GM08714 (cell line): ENCODE results near the gene C11orf24.
"Not testable (repeated sequence)": the region's sequence is repeated elsewhere in the genome, so short reads cannot be mapped to it uniquely, and the experiment has no call there.

Source experiments
- H3K4me3 ChIP-seq: fragments of 200-500 bp; sonication (Bioruptor generic); 2 replicates; pipeline ENCODE4 v1.5.1; 2014; ENCODE audit warnings: mild to moderate bottlenecking, low read length, inconsistent platforms
- ZNF274 ChIP-seq: IDR thresholded peaks from 2 replicates; pipeline ENCODE4 v1.6.1; 2012; ENCODE audit warnings: mild to moderate bottlenecking, low read depth, low read length

The C11orf24 gene

GRCh38 chr11:68257477-68258362 is 14.1 kb downstream of the C11orf24 start:
- H3K4me3 ChIP-seq, result no peak overlapping the region
- TF ChIP-seq ZNF274, result no peak

- no peak overlapping the region for H3K4me3 ChIP-seq
- TF ChIP-seq ZNF274, result no peak
Observed at GRCh38 chr11:68256331-68256741, 15.4 kb downstream of the C11orf24 start.

GRCh38 chr11:68255526-68255925 is 16.2 kb downstream of the C11orf24 start:
- no peak for TF ChIP-seq ZNF274
- no peak overlapping the region for H3K4me3 ChIP-seq

GRCh38 chr11:68254421-68254820 is 17.4 kb downstream of the C11orf24 start:
- no peak overlapping the region for H3K4me3 ChIP-seq
- TF ChIP-seq ZNF274, result no peak

GRCh38 chr11:68251765-68252164 is 20.0 kb downstream of the C11orf24 start:
- no peak overlapping the region for H3K4me3 ChIP-seq
- no peak for TF ChIP-seq ZNF274

- H3K4me3 ChIP-seq, result not testable (repeated sequence)
Observed at GRCh38 chr11:68244912-68245311, 26.9 kb downstream of the C11orf24 start.

GRCh38 chr11:68243847-68244246 is 27.9 kb downstream of the C11orf24 start:
- not testable (repeated sequence) for H3K4me3 ChIP-seq

- TF ChIP-seq ZNF274, result no peak
- no peak overlapping the region for H3K4me3 ChIP-seq
Observed at GRCh38 chr11:68242616-68243015, 29.2 kb downstream of the C11orf24 start.

GRCh38 chr11:68231621-68232020 is 40.2 kb downstream of the C11orf24 start:
- TF ChIP-seq ZNF274, result no peak
- no peak overlapping the region for H3K4me3 ChIP-seq

GRCh38 chr11:68229601-68230000 is 42.2 kb downstream of the C11orf24 start:
- TF ChIP-seq ZNF274, result no peak
- no peak overlapping the region for H3K4me3 ChIP-seq

- no peak for TF ChIP-seq ZNF274
Observed at GRCh38 chr11:68226421-68226820, 45.4 kb downstream of the C11orf24 start.

GRCh38 chr11:68224606-68225005 is 47.2 kb downstream of the C11orf24 start:
- no peak for TF ChIP-seq ZNF274
- H3K4me3 ChIP-seq, result no peak overlapping the region

More at GRCh38 chr11:68226421-68226820, 45.4 kb downstream of the C11orf24 start:
- no peak overlapping the region for H3K4me3 ChIP-seq

- no peak for TF ChIP-seq ZNF274
- H3K4me3 ChIP-seq, result no peak overlapping the region
Observed at GRCh38 chr11:68223275-68223674, 48.5 kb downstream of the C11orf24 start.

GRCh38 chr11:68221406-68221805 is 50.4 kb downstream of the C11orf24 start:
- H3K4me3 ChIP-seq, result no peak overlapping the region
- no peak for TF ChIP-seq ZNF274

GRCh38 chr11:68216171-68216938 is 55.4 kb downstream of the C11orf24 start:
- H3K4me3 ChIP-seq, result no peak overlapping the region

More at GRCh38 chr11:68216171-68216938, 55.4 kb downstream of the C11orf24 start:
- no peak for TF ChIP-seq ZNF274
